HEK293T (cell line): ENCODE results near the gene NPHP4.

Experiments
- ARNT ChIP-seq: fragments of 450-650 bp; IDR thresholded peaks from 2 replicates; pipeline ENCODE4 v1.6.1; 2017; ENCODE audit warnings: mild to moderate bottlenecking
- ELF4 ChIP-seq: fragments of 450-650 bp; IDR thresholded peaks from 2 replicates; pipeline ENCODE4 v1.6.1; 2017; ENCODE audit warnings: antibody characterized with exemption
- FOXK2 ChIP-seq: fragments of 450-650 bp; IDR thresholded peaks from 2 replicates; pipeline ENCODE4 v1.6.1; 2016; ENCODE audit warnings: mild to moderate bottlenecking
- FOXM1 ChIP-seq: fragments of 450-650 bp; IDR thresholded peaks from 2 replicates; pipeline ENCODE4 v1.6.1; 2017; ENCODE audit warnings: mild to moderate bottlenecking, borderline replicate concordance
- HDGF ChIP-seq: fragments of 450-650 bp; IDR thresholded peaks from 2 replicates; pipeline ENCODE4 v1.6.1; 2017; ENCODE audit warnings: antibody characterized with exemption, borderline replicate concordance
- PKNOX1 ChIP-seq: fragments of 450-650 bp; IDR thresholded peaks from 2 replicates; pipeline ENCODE4 v1.6.1; 2016
- SP1 ChIP-seq: fragments of 450-650 bp; IDR thresholded peaks from 2 replicates; pipeline ENCODE4 v1.6.1; 2017
- TARDBP ChIP-seq: fragments of 450-650 bp; IDR thresholded peaks from 2 replicates; pipeline ENCODE4 v1.6.1; 2016
- ZNF384 ChIP-seq: fragments of 450-650 bp; IDR thresholded peaks from 2 replicates; pipeline ENCODE4 v1.6.1; 2016

- TF ChIP-seq PKNOX1, result no peak
- no peak for TF ChIP-seq FOXK2
- no peak for TF ChIP-seq SP1
- TF ChIP-seq HDGF, result no peak
- no peak for TF ChIP-seq FOXM1
- TF ChIP-seq ELF4, result no peak
- no peak for TF ChIP-seq TARDBP
- no peak for TF ChIP-seq ZNF384
- no peak for TF ChIP-seq ARNT
Observed at GRCh38 chr1:5888606-5889211, 103.5 kb downstream of the NPHP4 start.
